HG03565 (cell line): Measurements from ENCODE around the gene NPC2.

Experiments used
- ATAC-seq: cut with Tn5 transposase; IDR thresholded peaks from one replicate; pipeline ENCODE4 v1.9.1; 2021; ENCODE audit warnings: mild to moderate bottlenecking, moderate library complexity; ENCODE audit not compliant: unreplicated experiment

NPC2 gene

DNA sequence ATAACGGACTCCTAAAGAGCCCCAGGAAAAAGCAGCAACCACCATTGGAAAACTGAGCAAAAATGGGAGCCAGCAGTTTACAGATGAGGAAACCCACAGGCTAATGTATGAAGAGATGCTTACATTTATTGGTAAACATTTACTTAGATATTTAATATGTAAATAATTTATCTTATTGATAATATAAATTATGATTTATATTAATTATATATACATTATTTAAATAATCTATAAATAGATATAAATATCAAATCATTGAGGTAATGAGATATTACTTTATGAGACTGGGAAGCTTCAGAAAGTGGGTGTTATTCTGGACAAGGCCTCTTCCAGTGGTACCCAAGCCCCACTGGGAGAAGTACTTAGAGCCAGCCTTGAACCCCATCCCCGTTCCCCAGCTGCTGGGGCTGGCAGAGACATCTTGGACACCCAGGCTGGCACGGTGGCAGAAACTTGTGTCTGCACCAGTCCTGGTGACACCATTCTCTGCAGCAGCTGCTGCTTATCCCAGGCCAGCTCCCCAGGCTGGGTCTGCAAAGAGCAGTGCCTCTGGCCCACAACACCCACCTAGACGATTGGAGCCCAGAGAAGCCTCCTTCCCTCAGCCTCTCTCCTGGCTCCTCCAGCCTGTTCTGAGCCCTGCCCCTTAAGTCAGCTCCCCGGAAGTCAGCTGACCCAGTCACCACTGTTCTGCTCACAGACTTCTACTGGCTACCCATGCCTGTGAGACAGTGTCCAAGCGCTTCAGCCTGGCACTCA, 26.4 kb upstream of the NPC2 start:
- no peak for ATAC-seq

DNA sequence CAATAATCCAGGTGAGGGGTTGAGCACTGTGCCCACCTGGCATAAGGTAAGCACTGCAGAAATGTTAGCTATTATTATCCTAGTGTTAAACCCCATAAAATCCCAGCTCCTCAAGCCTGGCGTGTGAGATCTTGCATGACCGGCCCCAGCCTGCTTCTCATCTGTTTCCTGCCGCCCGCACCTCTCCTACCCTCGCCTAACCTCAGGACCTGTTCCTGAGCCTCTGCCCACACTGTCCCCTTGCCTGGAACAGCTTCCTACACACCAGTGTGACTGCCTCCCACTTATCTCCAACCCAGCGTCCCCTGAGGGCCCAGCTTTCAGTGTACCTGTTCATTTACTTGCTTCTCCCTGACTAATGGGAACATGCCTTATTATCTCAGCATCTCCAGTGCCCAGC, 25.1 kb upstream of the NPC2 start:
- ATAC-seq = no peak

DNA sequence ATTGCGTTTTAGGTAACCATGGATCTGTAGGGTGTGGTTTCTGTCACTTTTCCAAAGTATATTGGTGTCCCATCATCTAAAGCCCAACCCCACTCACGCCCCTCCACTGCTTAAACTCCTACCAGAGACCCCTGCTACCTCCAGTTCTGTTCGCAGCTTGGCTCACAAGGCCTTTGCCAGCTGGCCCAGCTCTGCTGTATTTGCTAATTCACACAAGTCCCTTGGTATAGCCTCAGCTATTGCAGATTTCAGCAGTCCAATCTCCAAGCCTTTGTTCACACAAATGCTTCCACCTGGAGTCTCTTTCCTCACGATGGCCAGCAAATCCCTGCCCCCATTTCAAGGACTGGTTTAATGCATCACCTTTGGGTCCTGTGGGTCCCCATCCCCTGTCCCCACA, 24.6 kb upstream of the NPC2 start:
- no peak for ATAC-seq

DNA sequence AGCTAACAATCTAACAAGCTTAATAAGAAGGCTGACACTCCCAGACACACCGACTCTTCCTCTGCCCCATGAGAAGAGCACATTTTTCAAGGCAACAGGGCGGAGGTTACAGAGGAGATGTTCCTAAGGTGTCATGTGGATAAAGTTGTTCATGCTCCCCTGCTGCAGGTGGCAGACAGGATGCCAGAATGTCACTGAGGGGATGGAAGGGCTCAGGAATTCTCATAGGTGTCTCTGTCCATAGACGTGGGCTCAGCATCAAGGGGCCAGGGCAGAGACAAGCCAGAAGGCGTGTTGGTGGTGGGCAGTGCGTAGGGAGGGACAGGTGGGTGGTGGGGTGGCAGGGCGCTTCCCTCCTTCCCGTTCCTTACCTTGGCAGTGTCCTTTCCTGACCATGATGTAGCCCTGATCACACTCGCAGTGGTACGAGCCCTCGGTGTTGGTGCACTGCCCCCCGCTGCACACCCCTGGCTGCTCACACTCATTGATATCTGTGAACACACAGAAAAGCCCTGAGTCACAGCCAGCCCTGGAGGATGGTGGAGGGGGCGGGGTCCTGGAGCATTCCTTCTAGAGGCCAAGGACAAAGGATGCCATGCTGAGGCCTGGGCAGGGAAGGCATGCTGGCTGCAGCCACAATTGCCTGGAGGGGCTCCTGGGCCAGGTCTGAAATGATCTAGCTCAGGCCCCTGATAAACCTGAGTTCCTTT, 23.5 kb upstream of the NPC2 start:
- ATAC-seq = no peak

DNA sequence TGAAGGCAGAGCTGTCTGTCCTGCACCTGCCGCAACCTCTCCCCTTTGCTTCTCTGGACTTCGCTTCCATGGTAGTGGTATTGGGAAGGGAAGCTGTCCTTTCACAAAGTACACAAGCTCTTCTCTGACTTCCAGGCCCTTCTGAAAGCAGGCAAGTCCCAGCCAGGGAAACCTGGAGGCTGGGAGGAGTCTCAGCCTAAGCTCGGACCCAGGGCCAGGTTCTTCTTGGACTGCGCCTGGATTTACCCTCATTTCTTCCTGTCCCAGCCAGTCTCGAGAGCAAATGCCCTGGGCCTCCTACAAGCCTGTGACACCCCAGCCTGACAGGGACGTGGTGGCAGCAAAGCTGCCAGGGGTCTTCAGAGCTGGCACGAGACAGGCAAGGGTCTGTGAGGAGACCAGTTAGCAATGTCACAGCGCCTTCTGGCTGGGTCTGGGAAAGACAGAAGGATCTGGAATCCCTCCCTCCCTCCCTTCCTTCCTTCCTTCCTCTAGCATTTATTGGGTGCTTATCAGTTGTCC, 22.8 kb upstream of the NPC2 start:
- ATAC-seq = no peak

DNA sequence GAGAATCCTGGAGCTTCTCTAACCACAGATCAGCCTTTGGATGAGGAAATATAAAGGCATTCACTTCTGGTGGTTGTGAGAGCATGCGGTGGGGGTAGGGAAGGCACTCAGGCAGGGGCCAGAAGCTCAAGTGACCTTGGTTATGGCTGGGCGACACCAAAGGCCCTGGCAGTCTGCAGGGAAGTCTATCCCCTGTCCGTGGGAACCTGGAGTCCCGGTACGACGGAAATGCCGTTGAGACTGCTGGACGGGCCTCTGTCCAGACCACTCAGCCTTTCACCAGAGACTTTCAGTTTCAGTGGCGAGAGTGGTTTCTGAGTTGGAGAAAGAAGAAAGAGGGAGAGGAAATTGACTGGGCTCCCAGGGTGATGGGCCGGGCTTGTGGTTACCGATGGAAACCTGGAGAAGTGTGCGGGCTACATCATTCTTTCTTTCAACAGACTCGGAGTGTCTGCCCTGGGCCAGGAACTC, 21.4 kb upstream of the NPC2 start:
- ATAC-seq = no peak

DNA sequence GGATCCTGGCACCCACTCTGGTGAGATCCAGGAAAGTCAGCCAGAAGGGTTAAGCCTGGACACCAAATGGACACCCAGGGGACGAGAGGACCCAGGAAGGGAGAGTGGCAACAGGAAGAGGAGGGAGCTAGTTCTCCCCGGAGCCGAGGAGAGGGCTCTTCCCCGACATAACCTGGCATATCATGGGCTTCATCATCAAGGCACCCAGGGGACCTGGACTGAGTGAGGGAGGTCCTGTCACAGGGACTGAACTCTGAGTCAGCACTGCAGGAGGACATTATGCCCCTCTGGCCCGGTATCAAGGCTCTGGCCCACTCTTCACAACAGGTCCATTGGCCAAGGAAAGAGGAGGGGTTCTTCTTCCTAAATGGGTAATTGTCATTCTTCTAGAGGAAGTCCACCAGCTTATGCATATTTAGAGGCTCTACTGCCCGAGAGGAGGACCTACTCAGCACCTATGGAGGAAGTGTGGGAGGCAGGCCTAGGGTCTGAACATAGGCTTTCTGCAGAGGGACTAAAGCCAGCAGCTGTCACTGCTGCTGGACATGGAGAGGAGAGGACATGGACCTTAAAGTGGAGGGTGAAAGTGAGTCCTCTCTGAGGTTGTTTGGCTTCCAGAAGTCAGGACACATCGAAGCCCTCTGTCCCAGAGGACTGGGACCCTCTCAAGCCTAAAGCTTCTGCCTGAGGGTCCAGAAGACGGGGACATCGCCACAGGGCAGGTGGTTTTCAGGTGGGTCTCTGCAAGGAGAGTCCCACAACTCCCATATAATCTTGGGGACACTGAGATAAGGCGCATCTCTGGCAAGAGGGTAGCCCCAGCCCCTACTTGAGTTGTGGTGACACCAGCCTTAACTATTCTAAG, 19.1 kb upstream of the NPC2 start:
- no peak for ATAC-seq

DNA sequence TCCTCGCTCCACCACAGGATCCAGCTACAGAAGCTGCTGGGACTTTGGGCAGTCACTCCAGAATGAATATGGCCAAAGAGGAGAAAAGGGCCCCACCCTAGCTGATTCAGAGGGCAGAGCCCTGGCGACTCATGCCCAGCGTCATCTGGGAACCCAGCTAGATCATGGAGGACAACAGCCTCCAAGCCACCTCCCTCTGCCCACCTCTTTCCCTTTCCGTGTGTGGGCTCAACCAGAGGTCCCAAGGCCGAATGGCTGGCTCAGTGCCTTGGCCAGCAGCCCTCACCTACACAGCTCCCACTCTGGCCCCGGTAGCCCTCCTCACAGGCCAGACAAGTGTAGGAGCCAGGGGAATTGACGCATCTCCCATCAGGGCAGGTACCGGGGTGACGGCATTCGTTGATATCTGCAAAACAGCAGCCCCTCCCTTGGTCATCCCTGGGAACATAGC, 17.9 kb upstream of the NPC2 start:
- no peak for ATAC-seq

DNA sequence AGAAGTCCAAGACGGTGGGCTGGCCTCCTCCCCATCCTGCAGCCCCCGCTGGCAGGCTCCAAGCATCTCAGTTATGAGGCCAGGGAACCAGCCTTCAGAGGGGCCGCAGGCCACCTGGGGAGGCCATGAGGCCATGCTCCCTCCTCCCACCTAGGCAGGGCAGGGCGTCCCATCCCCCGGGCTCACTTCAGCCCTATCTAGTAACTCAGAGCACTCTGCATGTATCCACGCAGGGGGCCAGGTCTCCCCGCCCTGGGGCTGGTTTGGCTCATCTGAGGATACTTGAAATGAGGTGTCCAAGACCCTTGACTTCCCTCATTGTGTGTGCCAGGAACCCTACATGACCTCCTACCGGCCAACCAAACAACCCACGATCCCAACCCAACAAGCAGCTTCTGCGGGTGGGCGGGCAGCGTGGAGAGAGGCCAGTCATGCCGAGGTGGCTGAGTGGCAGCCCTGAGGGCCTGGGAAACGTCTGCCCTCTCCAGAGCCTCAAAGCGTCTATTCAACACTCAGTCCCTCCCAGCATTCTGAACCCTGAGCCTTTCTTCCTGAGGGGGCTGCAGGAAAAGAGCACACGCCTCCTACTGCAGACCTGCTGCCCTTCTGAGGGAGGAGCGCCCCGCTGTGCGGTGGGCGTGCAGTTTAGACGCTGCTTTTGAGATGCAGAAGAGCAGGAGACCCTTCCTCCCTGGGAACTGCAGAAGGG, 17.3 kb upstream of the NPC2 start:
- ATAC-seq = no peak

DNA sequence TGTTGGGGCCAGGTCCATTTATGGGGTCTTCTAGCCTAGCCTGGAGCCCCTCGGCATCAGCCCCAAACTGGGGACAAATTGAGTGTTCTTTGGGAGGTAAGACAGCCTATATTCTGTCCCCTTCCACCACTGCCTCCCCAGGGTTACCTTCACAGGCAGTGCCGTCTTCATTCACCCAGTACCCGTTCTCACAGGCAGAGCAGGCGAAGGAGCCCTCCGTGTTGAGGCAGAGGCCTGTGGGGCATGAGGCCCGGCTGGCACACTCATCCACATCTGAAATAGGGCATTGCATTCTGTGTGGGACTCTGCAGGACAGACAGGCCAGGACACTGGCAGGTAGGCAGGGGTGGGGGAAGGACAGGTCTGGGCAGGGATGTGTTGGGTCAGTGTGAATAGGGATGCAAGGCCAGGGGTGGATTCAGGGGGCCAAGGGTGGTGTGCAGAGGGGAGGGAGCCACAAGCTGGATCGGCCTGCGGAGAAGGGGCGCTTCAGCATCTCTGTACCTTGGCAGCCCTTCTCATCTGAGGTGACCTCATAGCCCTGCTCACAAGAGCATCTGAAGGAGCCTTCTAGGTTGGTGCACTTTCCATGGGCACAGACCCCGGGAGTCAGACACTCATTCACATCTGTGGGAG, 16.6 kb upstream of the NPC2 start:
- ATAC-seq = no peak

DNA sequence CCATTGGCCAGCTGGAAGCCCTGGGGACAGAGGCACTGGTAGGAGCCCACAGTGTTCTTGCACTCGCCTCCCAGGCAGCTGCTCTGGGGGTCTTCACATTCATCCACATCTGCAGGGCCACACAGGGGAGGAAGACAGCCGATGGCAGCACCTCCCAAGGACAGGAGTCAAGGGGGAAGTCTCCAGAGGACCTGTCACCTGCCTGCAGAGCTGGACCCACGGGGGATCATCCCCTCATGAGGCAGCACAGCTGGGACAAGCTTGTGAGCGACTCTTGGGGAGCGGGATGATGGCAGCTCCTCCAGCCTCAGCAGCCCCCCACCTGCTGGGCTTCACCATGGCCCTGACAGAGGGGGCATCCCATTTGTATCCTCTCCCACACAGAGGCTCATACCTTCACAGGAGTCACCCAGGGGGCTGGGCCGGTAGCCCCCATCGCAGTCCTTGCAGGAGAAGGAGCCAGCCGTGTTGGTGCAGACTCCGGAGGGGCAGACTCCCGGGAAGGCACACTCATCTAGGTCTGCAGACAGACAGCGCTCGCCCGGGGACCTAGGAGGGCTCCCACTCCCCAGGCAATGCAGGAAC, 15.8 kb upstream of the NPC2 start:
- ATAC-seq = no peak

DNA sequence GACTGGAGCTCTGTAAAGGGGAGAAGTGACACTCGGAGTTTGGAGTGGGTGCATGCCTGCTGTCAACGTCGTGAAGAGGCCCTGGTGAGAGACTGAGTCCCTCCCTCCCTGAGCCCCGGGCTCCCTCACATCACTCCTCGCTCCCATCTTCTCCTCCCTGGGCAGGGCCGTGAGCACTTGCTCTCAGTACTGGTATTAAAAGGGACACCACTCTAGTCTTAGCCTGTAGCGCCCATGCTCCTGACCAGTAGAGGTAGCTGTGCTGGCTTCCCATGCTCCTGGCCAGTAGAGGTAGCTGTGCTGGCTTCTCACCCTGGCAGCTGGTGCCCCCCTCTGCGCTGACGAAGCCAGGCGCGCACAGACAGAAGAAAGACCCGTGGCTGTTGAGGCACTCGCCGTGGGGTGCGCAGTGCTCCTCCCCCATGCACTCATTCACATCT, 15.2 kb upstream of the NPC2 start:
- no peak for ATAC-seq

DNA sequence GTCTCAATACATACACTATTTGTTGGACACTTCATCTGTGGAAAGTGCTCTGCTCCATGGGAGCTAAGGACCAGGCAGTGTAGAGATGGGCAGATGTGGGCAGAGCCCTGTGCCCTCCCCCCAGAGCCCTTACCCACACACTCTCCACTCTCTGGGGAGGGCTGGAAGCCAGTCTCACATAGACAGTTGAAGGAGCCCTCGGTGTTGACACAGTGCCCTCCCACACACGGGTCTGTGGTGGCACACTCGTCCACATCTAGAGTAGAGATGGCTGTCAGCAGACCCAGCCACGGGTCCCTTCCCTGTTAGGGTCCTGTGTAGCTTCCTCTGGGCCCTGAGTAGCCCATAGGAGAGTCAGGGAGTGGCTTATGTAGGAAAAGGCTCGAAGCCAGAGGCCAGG, 14.7 kb upstream of the NPC2 start:
- no peak for ATAC-seq

DNA sequence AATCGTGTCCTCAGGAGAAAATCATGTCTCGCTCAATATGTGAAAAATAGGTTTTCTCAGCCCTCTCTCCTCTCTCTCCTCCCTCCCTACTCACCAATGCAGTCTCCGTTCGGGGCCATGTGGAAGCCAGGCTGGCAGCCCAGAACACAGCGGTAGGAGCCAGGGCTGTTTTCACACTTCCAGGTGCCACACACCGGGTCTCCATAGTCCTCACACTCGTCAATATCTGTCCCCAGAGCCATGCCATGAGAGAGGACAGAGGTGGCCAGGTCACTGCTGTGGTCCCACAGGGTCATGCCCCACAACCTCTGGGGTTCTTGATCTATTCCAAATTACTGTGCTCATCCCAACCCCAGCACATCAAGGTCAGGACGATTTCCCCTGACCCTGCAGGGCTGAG, 14.0 kb upstream of the NPC2 start:
- no peak for ATAC-seq

DNA sequence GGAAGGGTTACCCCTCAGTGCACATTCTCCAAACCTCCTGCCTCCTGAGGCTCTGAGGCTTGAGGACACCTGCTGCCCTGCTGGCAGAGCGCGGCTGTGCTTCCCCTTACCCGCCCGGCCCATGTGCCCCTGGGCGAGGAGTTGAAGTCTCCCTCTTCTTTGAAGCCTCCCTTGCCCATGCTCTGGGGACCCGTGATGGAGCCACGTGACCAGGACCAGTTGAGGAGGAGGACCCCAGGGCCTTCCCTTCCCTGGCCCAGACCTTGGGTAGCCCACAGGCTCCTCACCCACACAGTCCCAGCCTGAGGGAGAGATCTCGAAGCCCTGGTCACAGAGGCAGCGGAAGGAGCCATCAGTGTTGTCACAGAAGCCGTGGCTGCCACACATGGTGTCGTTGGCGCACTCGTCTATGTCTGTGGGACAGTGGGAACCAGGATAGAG, 13.3 kb upstream of the NPC2 start:
- ATAC-seq = no peak

DNA sequence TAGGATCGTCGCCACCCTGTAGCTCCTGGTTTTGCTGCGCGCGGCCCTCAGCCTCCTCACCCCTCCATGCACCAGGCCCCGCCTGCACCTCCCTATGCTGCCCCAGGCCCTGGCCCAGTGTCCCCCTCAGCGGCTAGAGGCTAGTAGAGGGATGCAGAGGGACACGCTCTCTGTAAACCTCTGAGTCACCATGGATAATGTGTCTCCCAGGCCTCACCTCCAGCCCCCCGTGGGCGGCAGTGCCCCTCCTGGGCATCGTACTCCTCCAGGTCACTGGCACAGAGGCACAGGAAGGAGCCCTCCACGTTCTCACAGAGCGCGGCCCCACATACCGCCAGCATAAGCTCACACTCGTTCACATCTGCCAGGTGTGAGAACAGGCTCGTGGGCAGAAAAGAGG, 12.7 kb upstream of the NPC2 start:
- no peak for ATAC-seq

DNA sequence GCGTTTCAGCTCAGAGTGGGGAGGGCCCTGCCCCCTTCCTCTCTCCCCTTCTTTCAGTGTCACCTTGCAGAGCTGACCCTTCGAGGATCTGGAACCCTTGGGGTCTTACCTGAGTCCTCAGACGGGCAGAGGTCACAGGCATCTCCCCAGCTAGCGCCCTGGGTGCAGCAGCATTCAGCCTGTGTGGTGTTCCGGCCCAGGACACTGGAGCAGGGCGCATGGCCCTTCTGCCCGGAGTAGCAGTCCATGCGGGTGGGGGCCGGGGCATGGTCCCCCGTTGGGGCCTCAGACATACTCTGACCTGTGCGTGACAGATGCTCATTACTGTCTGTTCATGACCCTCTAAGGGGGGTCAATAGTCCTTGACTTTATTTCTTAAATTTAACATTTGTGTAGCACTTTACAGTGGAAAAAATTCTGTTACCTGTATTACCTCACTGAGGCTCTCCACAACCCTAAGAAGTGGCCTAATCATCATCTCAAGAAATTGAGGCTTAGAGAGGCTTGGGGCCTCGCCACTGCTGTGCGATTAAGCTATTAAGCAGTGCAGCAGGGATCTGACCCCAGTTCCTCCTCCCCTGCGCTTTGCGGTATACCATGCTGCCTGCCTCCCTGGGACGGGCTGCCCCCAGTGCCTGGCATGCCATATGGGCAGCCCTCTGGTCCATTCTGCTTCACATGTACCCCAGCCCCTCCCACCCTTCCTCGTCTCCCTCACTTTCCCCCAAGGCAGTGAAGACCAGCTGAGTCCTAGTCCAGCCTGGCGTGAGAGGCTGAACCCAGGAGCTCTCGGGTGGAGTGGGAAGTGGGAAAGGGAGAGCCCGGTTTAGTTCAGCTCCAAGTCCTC, 12.0 kb upstream of the NPC2 start:
- no peak for ATAC-seq

DNA sequence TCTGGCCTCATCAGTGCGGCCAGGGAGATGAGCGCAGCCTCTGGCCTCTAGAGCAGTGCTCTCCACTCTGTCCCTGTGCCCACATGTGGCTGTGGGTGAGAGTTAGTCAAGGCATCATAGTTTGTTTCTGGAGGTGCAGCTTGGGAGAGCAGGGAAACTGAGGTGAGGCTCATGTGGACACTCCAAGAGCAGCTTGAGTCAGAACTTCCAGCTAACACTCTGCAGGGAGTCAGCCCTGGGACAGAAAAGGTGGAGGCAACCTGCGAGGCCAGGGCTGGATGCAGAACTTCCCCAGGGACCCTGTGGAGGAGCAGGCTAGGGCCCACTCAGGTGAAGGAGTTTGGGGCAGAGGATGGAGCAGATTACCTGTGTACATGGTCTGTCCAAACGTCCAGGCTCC, 11.3 kb upstream of the NPC2 start:
- no peak for ATAC-seq

DNA sequence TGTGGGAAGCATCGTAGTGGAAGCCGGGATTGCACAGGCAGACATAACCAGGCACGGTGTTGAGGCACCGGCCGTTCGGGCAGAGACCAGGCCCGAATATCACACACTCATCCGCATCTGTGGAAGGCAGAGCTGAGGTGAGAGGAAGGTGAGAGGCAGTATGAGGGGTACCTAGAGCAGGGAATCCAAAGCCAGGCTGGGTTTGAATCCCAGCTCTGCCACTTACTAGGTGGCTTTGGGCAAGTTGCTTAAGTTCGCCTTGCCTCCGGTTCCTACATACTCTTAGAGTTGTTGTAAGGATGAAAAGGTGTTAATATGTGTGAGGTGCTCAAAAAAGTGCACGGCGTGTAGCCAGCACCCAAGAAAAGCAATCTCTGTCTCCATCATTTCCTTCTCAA, 10.8 kb upstream of the NPC2 start:
- ATAC-seq = no peak
